Measurements from ENCODE around the gene AMPD1.

Gene AMPD1

GRCh38 chr1:114695430-114696058 is at the start of gene AMPD1:
AMPD1 (minus strand) TSS chr1:114695546; CDS start chr1:114695471, 75 bp downstream.
- Histone ChIP-seq H3K36me3 (ENCODE audit: control insufficient read depth in 1 of 2, insufficient read depth in 2 of 2, low read length in 2 of 2) (no peaks in the 10 kb centered on the region), H3K4me1 (ENCODE audit: control insufficient read depth in 1 of 2, insufficient read depth in 2 of 2, low read length in 2 of 2) (no peaks in the 10 kb centered on the region), H3K27ac (ENCODE audit: low read length) (no peak within 1 kb of the TSS), H3K9me3 (ENCODE audit: control insufficient read depth in 1 of 2, low read length in 2 of 2) (no peaks in the 10 kb centered on the region), H3K4me3 (ENCODE audit: low read depth in 1 of 2, low read length in 2 of 2) (no peak within 1 kb of the TSS), H3K27me3 (ENCODE audit: low read depth, low read length) (no peaks in the 10 kb centered on the region)

GRCh38 chr1:114741963-114742746 is 46.8 kb upstream of the AMPD1 start:
- Histone ChIP-seq H3K27me3 (ENCODE audit: low read depth, low read length) (no peaks in the 10 kb centered on the region), H3K27ac (ENCODE audit: low read length) (no peak overlapping the region), H3K4me3 (ENCODE audit: low read depth in 1 of 2, low read length in 2 of 2) (no peak overlapping the region), H3K9me3 (ENCODE audit: control insufficient read depth in 1 of 2, low read length in 2 of 2) (no peaks in the 10 kb centered on the region), H3K36me3 (ENCODE audit: control insufficient read depth in 1 of 2, insufficient read depth in 2 of 2, low read length in 2 of 2) (peaks cover 17 to 25% of the 10 kb centered on the region in 2 donors), H3K4me1 (ENCODE audit: control insufficient read depth in 1 of 2, insufficient read depth in 2 of 2, low read length in 2 of 2) (peaks cover 0 to 10% of the 10 kb centered on the region in 2 donors)

GRCh38 chr1:114740331-114740730 is 45.0 kb upstream of the AMPD1 start:
- H3K36me3 ChIP-seq (ENCODE audit: control insufficient read depth in 1 of 2, insufficient read depth in 2 of 2, low read length in 2 of 2) = peaks cover 31 to 32% of the 10 kb centered on the region in 2 donors
- no peaks in the 10 kb centered on the region for H3K27me3 ChIP-seq (ENCODE audit: low read depth, low read length)
- H3K4me3 ChIP-seq (ENCODE audit: low read depth in 1 of 2, low read length in 2 of 2) = no peak overlapping the region
- no peak overlapping the region for H3K27ac ChIP-seq (ENCODE audit: low read length)
- no peaks in the 10 kb centered on the region for H3K9me3 ChIP-seq (ENCODE audit: control insufficient read depth in 1 of 2, low read length in 2 of 2)
- peaks cover 0 to 5% of the 10 kb centered on the region in 2 donors for H3K4me1 ChIP-seq (ENCODE audit: control insufficient read depth in 1 of 2, insufficient read depth in 2 of 2, low read length in 2 of 2)

- Histone ChIP-seq H3K36me3 (ENCODE audit: control insufficient read depth in 1 of 2, insufficient read depth in 2 of 2, low read length in 2 of 2) (peaks cover 50 to 58% of the 10 kb centered on the region in 2 donors), H3K4me1 (ENCODE audit: control insufficient read depth in 1 of 2, insufficient read depth in 2 of 2, low read length in 2 of 2) (peaks cover 0 to 5% of the 10 kb centered on the region in 2 donors), H3K4me3 (ENCODE audit: low read depth in 1 of 2, low read length in 2 of 2) (no peak overlapping the region), H3K9me3 (ENCODE audit: control insufficient read depth in 1 of 2, low read length in 2 of 2) (no peaks in the 10 kb centered on the region), H3K27me3 (ENCODE audit: low read depth, low read length) (no peaks in the 10 kb centered on the region), H3K27ac (ENCODE audit: low read length) (peak overlapping the region; percentile 30)
Measured at GRCh38 chr1:114737314-114737849, 42.0 kb upstream of the AMPD1 start.

GRCh38 chr1:114735479-114735878 is 40.1 kb upstream of the AMPD1 start:
- Histone ChIP-seq H3K36me3 (ENCODE audit: control insufficient read depth in 1 of 2, insufficient read depth in 2 of 2, low read length in 2 of 2) (peaks cover 63 to 74% of the 10 kb centered on the region in 2 donors), H3K27me3 (ENCODE audit: low read depth, low read length) (no peaks in the 10 kb centered on the region), H3K4me1 (ENCODE audit: control insufficient read depth in 1 of 2, insufficient read depth in 2 of 2, low read length in 2 of 2) (no peaks in the 10 kb centered on the region), H3K4me3 (ENCODE audit: low read depth in 1 of 2, low read length in 2 of 2) (no peak overlapping the region), H3K9me3 (ENCODE audit: control insufficient read depth in 1 of 2, low read length in 2 of 2) (no peaks in the 10 kb centered on the region), H3K27ac (ENCODE audit: low read length) (peak overlapping the region; percentile 19)

- H3K27me3 ChIP-seq (ENCODE audit: low read depth, low read length) = no peaks in the 10 kb centered on the region
- H3K4me3 ChIP-seq (ENCODE audit: low read depth in 1 of 2, low read length in 2 of 2) = no peak overlapping the region
- H3K36me3 ChIP-seq (ENCODE audit: control insufficient read depth in 1 of 2, insufficient read depth in 2 of 2, low read length in 2 of 2) = peaks cover 78 to 92% of the 10 kb centered on the region in 2 donors
- H3K27ac ChIP-seq (ENCODE audit: low read length) = no peak overlapping the region
- H3K9me3 ChIP-seq (ENCODE audit: control insufficient read depth in 1 of 2, low read length in 2 of 2) = no peaks in the 10 kb centered on the region
- H3K4me1 ChIP-seq (ENCODE audit: control insufficient read depth in 1 of 2, insufficient read depth in 2 of 2, low read length in 2 of 2) = no peaks in the 10 kb centered on the region
Measured at GRCh38 chr1:114729782-114730181, 34.4 kb upstream of the AMPD1 start.

- Histone ChIP-seq H3K4me3 (ENCODE audit: low read depth in 1 of 2, low read length in 2 of 2) (no peak overlapping the region), H3K4me1 (ENCODE audit: control insufficient read depth in 1 of 2, insufficient read depth in 2 of 2, low read length in 2 of 2) (peaks cover 0 to 6% of the 10 kb centered on the region in 2 donors), H3K36me3 (ENCODE audit: control insufficient read depth in 1 of 2, insufficient read depth in 2 of 2, low read length in 2 of 2) (peaks cover 82 to 90% of the 10 kb centered on the region in 2 donors), H3K27ac (ENCODE audit: low read length) (no peak overlapping the region), H3K27me3 (ENCODE audit: low read depth, low read length) (no peaks in the 10 kb centered on the region), H3K9me3 (ENCODE audit: control insufficient read depth in 1 of 2, low read length in 2 of 2) (no peaks in the 10 kb centered on the region)
Measured at GRCh38 chr1:114728553-114728952, 33.2 kb upstream of the AMPD1 start.

- Histone ChIP-seq H3K4me1 (ENCODE audit: control insufficient read depth in 1 of 2, insufficient read depth in 2 of 2, low read length in 2 of 2) (peaks cover 0 to 8% of the 10 kb centered on the region in 2 donors), H3K9me3 (ENCODE audit: control insufficient read depth in 1 of 2, low read length in 2 of 2) (no peaks in the 10 kb centered on the region), H3K27me3 (ENCODE audit: low read depth, low read length) (no peaks in the 10 kb centered on the region), H3K4me3 (ENCODE audit: low read depth in 1 of 2, low read length in 2 of 2) (no peak overlapping the region), H3K27ac (ENCODE audit: low read length) (no peak overlapping the region), H3K36me3 (ENCODE audit: control insufficient read depth in 1 of 2, insufficient read depth in 2 of 2, low read length in 2 of 2) (peaks cover 85 to 92% of the 10 kb centered on the region in 2 donors)
Measured at GRCh38 chr1:114725230-114725629, 29.9 kb upstream of the AMPD1 start.

GRCh38 chr1:114723915-114724314 is 28.6 kb upstream of the AMPD1 start:
- Histone ChIP-seq H3K4me3 (ENCODE audit: low read depth in 1 of 2, low read length in 2 of 2) (no peak overlapping the region), H3K27ac (ENCODE audit: low read length) (no peak overlapping the region), H3K36me3 (ENCODE audit: control insufficient read depth in 1 of 2, insufficient read depth in 2 of 2, low read length in 2 of 2) (peaks cover 89 to 92% of the 10 kb centered on the region in 2 donors), H3K4me1 (ENCODE audit: control insufficient read depth in 1 of 2, insufficient read depth in 2 of 2, low read length in 2 of 2) (peaks cover 0 to 8% of the 10 kb centered on the region in 2 donors), H3K27me3 (ENCODE audit: low read depth, low read length) (no peaks in the 10 kb centered on the region), H3K9me3 (ENCODE audit: control insufficient read depth in 1 of 2, low read length in 2 of 2) (no peaks in the 10 kb centered on the region)

- Histone ChIP-seq H3K36me3 (ENCODE audit: control insufficient read depth in 1 of 2, insufficient read depth in 2 of 2, low read length in 2 of 2) (peaks cover 89 to 93% of the 10 kb centered on the region in 2 donors), H3K9me3 (ENCODE audit: control insufficient read depth in 1 of 2, low read length in 2 of 2) (no peaks in the 10 kb centered on the region), H3K27ac (ENCODE audit: low read length) (no peak overlapping the region), H3K4me1 (ENCODE audit: control insufficient read depth in 1 of 2, insufficient read depth in 2 of 2, low read length in 2 of 2) (peaks cover 0 to 8% of the 10 kb centered on the region in 2 donors), H3K4me3 (ENCODE audit: low read depth in 1 of 2, low read length in 2 of 2) (no peak overlapping the region), H3K27me3 (ENCODE audit: low read depth, low read length) (no peaks in the 10 kb centered on the region)
Measured at GRCh38 chr1:114723457-114723856, 28.1 kb upstream of the AMPD1 start.

GRCh38 chr1:114720492-114720891 is 25.1 kb upstream of the AMPD1 start:
- peaks cover 4 to 20% of the 10 kb centered on the region in 2 donors for H3K4me1 ChIP-seq (ENCODE audit: control insufficient read depth in 1 of 2, insufficient read depth in 2 of 2, low read length in 2 of 2)
- no peak overlapping the region for H3K27ac ChIP-seq (ENCODE audit: low read length)
- H3K27me3 ChIP-seq (ENCODE audit: low read depth, low read length) = no peaks in the 10 kb centered on the region
- H3K36me3 ChIP-seq (ENCODE audit: control insufficient read depth in 1 of 2, insufficient read depth in 2 of 2, low read length in 2 of 2) = peaks cover 70 to 82% of the 10 kb centered on the region in 2 donors
- H3K9me3 ChIP-seq (ENCODE audit: control insufficient read depth in 1 of 2, low read length in 2 of 2) = no peaks in the 10 kb centered on the region
- no peak overlapping the region for H3K4me3 ChIP-seq (ENCODE audit: low read depth in 1 of 2, low read length in 2 of 2)

All from muscle layer of duodenum (tissue), 2 donors.